CD8-positive, alpha-beta memory T cell (primary cell): ENCODE data around the gene BRSK1. TPM values are rescaled to one million over a fixed set of nuclear protein-coding genes. Genes with fewer than 3 reads are reported as not detected.

ENCODE experiments used
- CTCF ChIA-PET: fragments of 350-600 bp; sonication (Branson Sonifier 250); formaldehyde crosslinking; loops from one replicate; lab custom pipeline; 2021; ENCODE audit warnings: antibody characterized with exemption; lab: Charles Lee
- POLR2A ChIA-PET: fragments of 350-600 bp; sonication (Branson Sonifier 250); formaldehyde crosslinking; loops from one replicate; lab custom pipeline; 2021; ENCODE audit warnings: antibody characterized with exemption; lab: Charles Lee
- DNase-seq, 5 donors: peaks; one replicate each; pipeline versions ENCODE4 v3.0.0 to v3.0.0-alpha.2; 2020 to 2022; ENCODE audit warnings: mixed read lengths in 1 of 5
- H3K27ac ChIP-seq: one replicate; pipeline ENCODE4 v1.7.0; 2013; ENCODE audit warnings: low read depth, mild to moderate bottlenecking, low read length, moderate library complexity
- H3K27me3 ChIP-seq: 2 replicates; pipeline ENCODE4 v1.7.0; 2013; ENCODE audit warnings: low read length, mild to moderate bottlenecking; ENCODE audit not compliant: insufficient read depth, poor library complexity, severe bottlenecking
- H3K36me3 ChIP-seq: 2 replicates; pipeline ENCODE4 v1.7.0; 2013; ENCODE audit warnings: mild to moderate bottlenecking, low read length, moderate library complexity; ENCODE audit not compliant: insufficient read depth
- H3K4me1 ChIP-seq: 2 replicates; pipeline ENCODE4 v1.7.0; 2013; ENCODE audit warnings: mild to moderate bottlenecking, low read length, moderate library complexity; ENCODE audit not compliant: insufficient read depth
- H3K4me3 ChIP-seq: 2 replicates; pipeline ENCODE4 v1.7.0; 2013; ENCODE audit warnings: mild to moderate bottlenecking, low read length
- H3K9me3 ChIP-seq: 2 replicates; pipeline ENCODE4 v1.7.0; 2013; ENCODE audit warnings: mild to moderate bottlenecking, low read length
- H3K27ac Mint-ChIP-seq, 8 donors: one replicate each; pipeline ENCODE4 v1.8.0; 2020 to 2021; ENCODE audit warnings: mixed read lengths in 8 of 8, mild to moderate bottlenecking in 6 of 8, inconsistent platforms in 3 of 8, moderate library complexity in 3 of 8
- H3K27me3 Mint-ChIP-seq, 2 donors: one replicate each; pipeline ENCODE4 v1.8.0; 2020 to 2021; ENCODE audit warnings: mixed read lengths in 2 of 2, mild to moderate bottlenecking in 1 of 2, moderate library complexity in 1 of 2
- H3K36me3 Mint-ChIP-seq, 3 donors: one replicate each; pipeline ENCODE4 v1.8.0; 2020 to 2021; ENCODE audit warnings: mixed read lengths in 3 of 3, inconsistent platforms in 1 of 3, mild to moderate bottlenecking in 1 of 3
- H3K4me1 Mint-ChIP-seq, 3 donors: one replicate each; pipeline ENCODE4 v1.8.0; 2020 to 2021; ENCODE audit warnings: mixed read lengths in 3 of 3, inconsistent platforms in 1 of 3, mild to moderate bottlenecking in 1 of 3
- H3K4me3 Mint-ChIP-seq, 7 donors: one replicate each; pipeline ENCODE4 v1.8.0; 2020 to 2021; ENCODE audit warnings: mixed read lengths in 7 of 7, mild to moderate bottlenecking in 6 of 7, moderate library complexity in 4 of 7, inconsistent platforms in 2 of 7
- H3K9me3 Mint-ChIP-seq, 5 donors: one replicate each; pipeline ENCODE4 v1.8.0; 2020 to 2022; ENCODE audit warnings: mixed read lengths in 5 of 5, mild to moderate bottlenecking in 3 of 5, moderate library complexity in 2 of 5, inconsistent platforms in 1 of 5
- polyA plus RNA-seq: library from polyadenylated mRNA; unstranded; fragments of 300-500 nt; fragmentation: Illumina TruSeq; gene quantifications from one replicate; pipeline ENCODE4 v1.2.3, GENCODE V29; 2021
- total RNA-seq, 2 experiments: library from RNA; stranded (reverse); gene quantifications; one replicate each; pipeline ENCODE4 v1.2.3, GENCODE V29; 2021

The BRSK1 gene
- total and polyA plus RNA-seq, 3 experiments from 2014 or later: 0.82 to 5.7 (median 4.1) TPM

- DNase-seq: no peak
- ChIA-PET POLR2A (interaction anchor here (2.3 kb wide), 1 partner anchor 13 kb away, joined by 6 read pairs; the partner anchor contains the start of gene KMT5C), CTCF (no interaction called here)
- Mint-ChIP-seq H3K27ac (peak overlapping the region in 1 of 8 donors; percentile 55), H3K36me3 (no peaks in the 10 kb centered on the region), H3K9me3 (no peaks in the 10 kb centered on the region), H3K27me3 (peaks cover 27 to 42% of the 10 kb centered on the region in 2 donors), H3K4me1 (peaks cover 17 to 38% (median 24%) of the 10 kb centered on the region in 3 donors), H3K4me3 (peak overlapping the region in 3 of 7 donors; percentile 12 to 72 (median 32))
- Histone ChIP-seq H3K4me3 (no peak overlapping the region), H3K27ac (no peak overlapping the region), H3K36me3 (no peaks in the 10 kb centered on the region), H3K27me3 (peaks cover 22% of the 10 kb centered on the region), H3K4me1 (peaks cover 13% of the 10 kb centered on the region), H3K9me3 (no peaks in the 10 kb centered on the region)
These were observed 68.2 kb downstream of the BRSK1 start for GRCh38 chr19:55352040-55352439.

DNA sequence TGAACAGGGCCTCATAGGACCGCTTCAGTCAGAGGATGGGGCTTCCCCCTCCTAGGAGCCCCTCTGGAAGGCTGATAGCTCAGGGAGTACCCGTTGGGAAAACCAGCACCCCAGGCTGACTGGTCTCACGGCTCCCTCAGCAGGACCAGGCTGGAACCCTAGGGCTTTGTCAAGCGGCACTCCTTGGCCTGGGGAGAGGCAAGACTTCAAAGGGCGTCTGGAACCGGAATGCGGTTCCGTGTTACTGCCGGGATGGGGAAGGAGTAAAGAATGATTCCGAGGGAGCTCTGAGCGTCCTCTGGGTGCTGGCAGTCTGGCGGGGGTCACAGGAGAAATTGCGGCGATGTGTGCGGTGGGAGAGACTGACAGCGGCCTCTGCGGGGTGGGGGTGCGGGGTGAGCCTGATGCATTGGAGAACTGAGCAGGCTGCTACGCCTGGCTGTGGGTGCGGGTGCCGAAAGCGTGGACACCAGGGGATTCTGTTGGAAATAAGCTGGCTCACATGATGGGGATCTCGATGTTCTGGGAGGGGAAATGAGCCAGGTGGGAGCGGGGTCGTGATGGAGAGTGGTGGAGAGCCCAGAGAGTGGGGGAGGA lies 68.8 kb downstream of the BRSK1 start:
- Mint-ChIP-seq H3K27me3 (peaks cover 27 to 47% of the 10 kb centered on the region in 2 donors), H3K9me3 (no peaks in the 10 kb centered on the region), H3K36me3 (no peaks in the 10 kb centered on the region), H3K4me3 (peak overlapping the region; percentile 11 to 88 (median 81)), H3K27ac (peak overlapping the region in 4 of 8 donors; percentile 54 to 70 (median 57)), H3K4me1 (peaks cover 17 to 38% (median 24%) of the 10 kb centered on the region in 3 donors)
- POLR2A ChIA-PET: interaction anchor here (2.3 kb wide), 1 partner anchor 13 kb away, joined by 6 read pairs; the partner anchor contains the start of gene KMT5C
- Histone ChIP-seq H3K4me3 (no peak overlapping the region), H3K9me3 (no peaks in the 10 kb centered on the region), H3K27ac (no peak overlapping the region), H3K36me3 (no peaks in the 10 kb centered on the region), H3K4me1 (peaks cover 13% of the 10 kb centered on the region), H3K27me3 (peaks cover 22% of the 10 kb centered on the region)
- CTCF ChIA-PET: interaction anchor here (1.4 kb wide), 1 partner anchor 13 kb away, joined by 4 read pairs; the partner anchor contains the start of gene KMT5C
- no peak for DNase-seq

- POLR2A ChIA-PET: no interaction called here
- Mint-ChIP-seq H3K4me1 (peaks cover 17 to 38% (median 24%) of the 10 kb centered on the region in 3 donors), H3K27ac (peak overlapping the region in 6 of 8 donors; percentile 19 to 70 (median 43)), H3K9me3 (no peaks in the 10 kb centered on the region), H3K4me3 (peak overlapping the region; percentile 65 to 90 (median 83)), H3K36me3 (no peaks in the 10 kb centered on the region), H3K27me3 (peaks cover 24 to 47% of the 10 kb centered on the region in 2 donors)
- no peaks in the 10 kb centered on the region for H3K9me3 ChIP-seq
- peak overlapping the region; percentile 47 for H3K4me3 ChIP-seq
- H3K36me3 ChIP-seq: no peaks in the 10 kb centered on the region
- H3K27me3 ChIP-seq: peaks cover 22% of the 10 kb centered on the region
- CTCF ChIA-PET: interaction anchor here (1.4 kb wide), 1 partner anchor 14 kb away, joined by 4 read pairs; the partner anchor contains the start of gene KMT5C
- peaks cover 13% of the 10 kb centered on the region for H3K4me1 ChIP-seq
- DNase-seq: no peak
- H3K27ac ChIP-seq: no peak overlapping the region
These were observed 69.6 kb downstream of the BRSK1 start for GRCh38 chr19:55353356-55353802.

DNA sequence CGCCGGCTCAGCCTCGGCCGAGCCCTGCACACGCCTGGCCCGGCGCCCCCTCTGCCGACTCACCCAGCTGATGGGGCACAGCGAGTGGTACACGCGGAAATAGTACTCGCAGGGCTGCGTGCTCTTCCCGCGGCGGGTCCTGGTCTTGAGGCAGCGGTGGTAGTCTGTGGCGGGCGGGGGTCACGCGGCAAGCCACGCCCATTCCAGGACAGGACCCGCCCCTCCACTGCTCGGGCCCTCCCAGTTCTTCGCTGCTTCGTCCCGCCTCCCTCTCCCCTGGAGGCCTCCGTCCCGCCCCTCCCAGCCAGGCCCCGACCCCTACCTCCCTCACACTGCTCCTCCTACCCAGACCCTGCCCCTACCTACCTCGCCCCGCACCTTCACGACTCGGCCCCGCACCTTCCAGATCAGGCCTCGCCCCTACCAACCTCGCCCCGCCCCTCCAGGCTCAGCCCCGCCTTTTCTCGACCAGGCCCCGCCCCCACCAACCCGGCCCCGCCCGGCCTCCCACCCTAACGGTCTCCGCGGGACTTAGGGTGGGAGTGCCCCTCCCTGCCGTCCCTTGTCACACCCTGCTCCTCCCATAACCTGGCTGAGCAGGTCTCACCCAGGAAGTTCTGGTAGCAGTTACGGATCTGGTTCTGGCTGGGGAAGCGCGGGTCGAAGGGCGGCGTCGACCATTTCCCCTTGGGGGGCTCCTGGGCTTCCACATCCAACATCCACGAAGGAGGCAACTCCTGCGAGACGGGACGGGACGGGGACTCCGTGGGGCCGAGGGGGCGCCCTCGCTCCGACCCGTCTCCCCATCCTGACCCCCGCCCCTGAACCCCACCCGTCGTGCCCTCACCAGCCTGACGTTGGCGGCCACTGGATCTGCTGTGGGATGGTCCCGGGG lies 70.3 kb downstream of the BRSK1 start:
- no peaks in the 10 kb centered on the region for H3K9me3 ChIP-seq
- H3K4me1 Mint-ChIP-seq: peaks cover 17 to 38% (median 24%) of the 10 kb centered on the region in 3 donors
- DNase-seq: peak; percentile 52 to 73 (median 73)
- peak overlapping the region; percentile 65 to 90 (median 83) for H3K4me3 Mint-ChIP-seq
- H3K27me3 ChIP-seq: peaks cover 22% of the 10 kb centered on the region
- peak overlapping the region; percentile 47 for H3K4me3 ChIP-seq
- H3K36me3 Mint-ChIP-seq: no peaks in the 10 kb centered on the region
- CTCF ChIA-PET: interaction anchor here (1.4 kb wide), 1 partner anchor 15 kb away, joined by 4 read pairs; the partner anchor contains the start of gene KMT5C
- peaks cover 24 to 47% of the 10 kb centered on the region in 2 donors for H3K27me3 Mint-ChIP-seq
- POLR2A ChIA-PET: no interaction called here
- no peaks in the 10 kb centered on the region for H3K36me3 ChIP-seq
- H3K9me3 Mint-ChIP-seq: no peaks in the 10 kb centered on the region
- H3K4me1 ChIP-seq: peaks cover 13% of the 10 kb centered on the region
- peak overlapping the region in 4 of 8 donors; percentile 81 to 89 (median 84) for H3K27ac Mint-ChIP-seq
- H3K27ac ChIP-seq: no peak overlapping the region

- no peaks in the 10 kb centered on the region for H3K9me3 Mint-ChIP-seq
These were observed 71.0 kb downstream of the BRSK1 start, which contains the start of gene COX6B2 for GRCh38 chr19:55354698-55355212. Gene COX6B2, minus strand, starts transcription at chr19:55354719. Its CDS starts 198 bp downstream, at chr19:55354521.

DNA sequence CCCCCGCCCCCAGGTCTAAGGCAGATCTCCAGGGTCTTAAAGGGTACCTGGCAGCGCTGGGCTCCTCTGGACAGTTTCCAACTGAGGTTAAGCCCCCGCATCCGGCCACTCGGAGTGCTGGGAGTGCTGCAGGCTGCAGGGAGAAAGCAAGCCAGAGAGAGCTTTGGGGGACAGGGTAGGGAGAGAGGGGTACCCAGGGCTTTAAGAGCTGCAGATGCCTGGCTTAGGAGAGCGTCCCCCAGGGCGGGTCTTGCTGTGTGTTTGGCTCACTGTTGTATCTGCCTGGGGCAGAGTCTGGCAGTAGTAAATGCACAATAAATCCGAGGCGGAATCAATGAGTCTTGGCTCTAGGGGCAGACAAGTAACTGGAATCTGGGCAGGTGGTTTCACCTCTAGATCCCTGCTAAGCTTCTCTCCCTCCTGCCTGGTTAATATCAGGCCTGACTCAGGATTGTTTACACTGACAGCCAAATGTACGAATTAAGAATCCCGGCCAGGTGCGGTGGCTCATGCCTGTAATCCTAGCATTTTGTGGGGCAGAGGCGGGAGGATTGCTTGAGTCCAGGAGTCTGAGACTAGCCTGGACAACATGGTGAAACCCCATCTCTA lies 71.5 kb downstream of the BRSK1 start:
- Mint-ChIP-seq H3K27me3 (peaks cover 24 to 45% of the 10 kb centered on the region in 2 donors), H3K27ac (no peak overlapping the region), H3K4me1 (peaks cover 17 to 38% (median 24%) of the 10 kb centered on the region in 3 donors)

More at GRCh38 chr19:55354698-55355212, 71.0 kb downstream of the BRSK1 start, which contains the start of gene COX6B2:
- no peaks in the 10 kb centered on the region for H3K36me3 Mint-ChIP-seq
- H3K4me1 Mint-ChIP-seq: peaks cover 17 to 38% (median 24%) of the 10 kb centered on the region in 3 donors
- H3K4me1 ChIP-seq: peaks cover 13% of the 10 kb centered on the region
- no peaks in the 10 kb centered on the region for H3K36me3 ChIP-seq
- H3K27ac ChIP-seq: no peak within 1 kb of the TSS
- ChIA-PET POLR2A (interaction anchor here (1.0 kb wide), 1 partner anchor 30 kb away, joined by 3 read pairs; the partner anchor contains the start of gene TMEM238), CTCF (no interaction called here)
- peak within 1 kb of the TSS; percentile 65 to 90 (median 83) for H3K4me3 Mint-ChIP-seq
- peaks cover 24 to 47% of the 10 kb centered on the region in 2 donors for H3K27me3 Mint-ChIP-seq
- peak within 1 kb of the TSS; percentile 47 for H3K4me3 ChIP-seq
- H3K27ac Mint-ChIP-seq: peak within 1 kb of the TSS in 6 of 8 donors; percentile 32 to 89 (median 82)
- peaks cover 22% of the 10 kb centered on the region for H3K27me3 ChIP-seq
- no peaks in the 10 kb centered on the region for H3K9me3 ChIP-seq
- peak in 1 of 5 donors; percentile 10 for DNase-seq

GRCh38 chr19:55358493-55358892 lies 74.7 kb downstream of the BRSK1 start:
- Histone ChIP-seq H3K27me3 (peaks cover under 1% of the 10 kb centered on the region), H3K36me3 (no peaks in the 10 kb centered on the region), H3K4me1 (peaks cover 6% of the 10 kb centered on the region), H3K27ac (no peak overlapping the region), H3K4me3 (no peak overlapping the region), H3K9me3 (no peaks in the 10 kb centered on the region)
- no peak overlapping the region for H3K4me3 Mint-ChIP-seq
- POLR2A ChIA-PET: no interaction called here
- no peak overlapping the region for H3K27ac Mint-ChIP-seq
- no peaks in the 10 kb centered on the region for H3K36me3 Mint-ChIP-seq
- peaks cover 3 to 12% (median 6%) of the 10 kb centered on the region in 3 donors for H3K4me1 Mint-ChIP-seq
- H3K9me3 Mint-ChIP-seq: no peaks in the 10 kb centered on the region
- peaks cover 2 to 13% of the 10 kb centered on the region in 2 donors for H3K27me3 Mint-ChIP-seq
- no peak for DNase-seq
- CTCF ChIA-PET: no interaction called here

More for the DNA sequence above, 71.5 kb downstream of the BRSK1 start:
- Histone ChIP-seq H3K27me3 (peaks cover 22% of the 10 kb centered on the region), H3K27ac (no peak overlapping the region), H3K36me3 (no peaks in the 10 kb centered on the region), H3K4me3 (no peak overlapping the region), H3K4me1 (peaks cover 13% of the 10 kb centered on the region), H3K9me3 (no peaks in the 10 kb centered on the region)
- Mint-ChIP-seq H3K36me3 (no peaks in the 10 kb centered on the region), H3K9me3 (no peaks in the 10 kb centered on the region), H3K4me3 (peak overlapping the region in 4 of 7 donors; percentile 15 to 57 (median 46))
- ChIA-PET POLR2A (interaction anchor here (1.0 kb wide), 1 partner anchor 29 kb away, joined by 3 read pairs; the partner anchor contains the start of gene TMEM238), CTCF (interaction anchor here (0.7 kb wide), 1 partner anchor 63 kb away, joined by 3 read pairs; no protein-coding TSS in a partner anchor)
- DNase-seq: no peak
